ENCODE measurements around the gene CFAP61.
A peak's percentile ranks its signal among the peaks of the same experiment; 100 is the strongest.

The CFAP61 gene

GRCh38 chr20:20358801-20359200 is 306.5 kb downstream of the CFAP61 start:
- H3K4me3 ChIP-seq (ENCODE audit: severe bottlenecking) = no peak overlapping the region
- no peak overlapping the region for H3K27ac ChIP-seq (ENCODE audit: poor library complexity, severe bottlenecking)
- DNase-seq (ENCODE audit: low spot score) (no peak), ATAC-seq (ENCODE audit: low read depth) (no peak)
- peaks cover 37% of the 10 kb centered on the region for H3K27me3 ChIP-seq (ENCODE audit: insufficient read depth, poor library complexity, severe bottlenecking)
- no peaks in the 10 kb centered on the region for H3K4me1 ChIP-seq (ENCODE audit: insufficient read depth, poor library complexity, severe bottlenecking)
- H3K36me3 ChIP-seq (ENCODE audit: low read depth) = no peaks in the 10 kb centered on the region
- TF ChIP-seq CTCF (IDR thresholded peaks at IDR 0.05; ENCODE audit: poor library complexity, severe bottlenecking) = no peak
- no peaks in the 10 kb centered on the region for H3K9me3 ChIP-seq (ENCODE audit: severe bottlenecking)

GRCh38 chr20:20359628-20360027 is 307.3 kb downstream of the CFAP61 start:
- ATAC-seq (ENCODE audit: low read depth) (no peak), DNase-seq (ENCODE audit: low spot score) (no peak)
- no peaks in the 10 kb centered on the region for H3K4me1 ChIP-seq (ENCODE audit: insufficient read depth, poor library complexity, severe bottlenecking)
- no peak for TF ChIP-seq CTCF (IDR thresholded peaks at IDR 0.05; ENCODE audit: poor library complexity, severe bottlenecking)
- peaks cover 45% of the 10 kb centered on the region for H3K27me3 ChIP-seq (ENCODE audit: insufficient read depth, poor library complexity, severe bottlenecking)
- H3K4me3 ChIP-seq (ENCODE audit: severe bottlenecking) = no peak overlapping the region
- H3K9me3 ChIP-seq (ENCODE audit: severe bottlenecking) = no peaks in the 10 kb centered on the region
- no peak overlapping the region for H3K27ac ChIP-seq (ENCODE audit: poor library complexity, severe bottlenecking)
- no peaks in the 10 kb centered on the region for H3K36me3 ChIP-seq (ENCODE audit: low read depth)

GRCh38 chr20:20360464-20360863 is 308.1 kb downstream of the CFAP61 start:
- Histone ChIP-seq H3K27me3 (ENCODE audit: insufficient read depth, poor library complexity, severe bottlenecking) (peaks cover 54% of the 10 kb centered on the region), H3K27ac (ENCODE audit: poor library complexity, severe bottlenecking) (no peak overlapping the region), H3K9me3 (ENCODE audit: severe bottlenecking) (no peaks in the 10 kb centered on the region), H3K36me3 (ENCODE audit: low read depth) (no peaks in the 10 kb centered on the region), H3K4me3 (ENCODE audit: severe bottlenecking) (no peak overlapping the region), H3K4me1 (ENCODE audit: insufficient read depth, poor library complexity, severe bottlenecking) (no peaks in the 10 kb centered on the region)
- DNase-seq (ENCODE audit: low spot score) (no peak), ATAC-seq (ENCODE audit: low read depth) (peak; percentile 79)
- TF ChIP-seq CTCF (IDR thresholded peaks at IDR 0.05; ENCODE audit: poor library complexity, severe bottlenecking) = peak; percentile 89

GRCh38 chr20:20362774-20363433 is 310.6 kb downstream of the CFAP61 start:
- Histone ChIP-seq H3K9me3 (ENCODE audit: severe bottlenecking) (no peaks in the 10 kb centered on the region), H3K4me1 (ENCODE audit: insufficient read depth, poor library complexity, severe bottlenecking) (no peaks in the 10 kb centered on the region), H3K36me3 (ENCODE audit: low read depth) (no peaks in the 10 kb centered on the region), H3K27me3 (ENCODE audit: insufficient read depth, poor library complexity, severe bottlenecking) (peaks cover 76% of the 10 kb centered on the region), H3K4me3 (ENCODE audit: severe bottlenecking) (no peak overlapping the region), H3K27ac (ENCODE audit: poor library complexity, severe bottlenecking) (no peak overlapping the region)
- DNase-seq (ENCODE audit: low spot score) (no peak), ATAC-seq (ENCODE audit: low read depth) (no peak)
- no peak for TF ChIP-seq CTCF (IDR thresholded peaks at IDR 0.05; ENCODE audit: poor library complexity, severe bottlenecking)

GRCh38 chr20:20363434-20363798 is 311.1 kb downstream of the CFAP61 start:
- H3K27ac ChIP-seq (ENCODE audit: poor library complexity, severe bottlenecking) = no peak overlapping the region
- ATAC-seq (ENCODE audit: low read depth) (no peak), DNase-seq (ENCODE audit: low spot score) (no peak)
- no peak for TF ChIP-seq CTCF (IDR thresholded peaks at IDR 0.05; ENCODE audit: poor library complexity, severe bottlenecking)
- H3K9me3 ChIP-seq (ENCODE audit: severe bottlenecking) = no peaks in the 10 kb centered on the region
- no peaks in the 10 kb centered on the region for H3K36me3 ChIP-seq (ENCODE audit: low read depth)
- H3K4me1 ChIP-seq (ENCODE audit: insufficient read depth, poor library complexity, severe bottlenecking) = no peaks in the 10 kb centered on the region
- no peak overlapping the region for H3K4me3 ChIP-seq (ENCODE audit: severe bottlenecking)
- peaks cover 76% of the 10 kb centered on the region for H3K27me3 ChIP-seq (ENCODE audit: insufficient read depth, poor library complexity, severe bottlenecking)
